HG03066 (cell line): ENCODE results near the gene ZDHHC5.
A peak's percentile ranks its signal among the peaks of the same experiment; 100 is the strongest.

ENCODE experiments used
- ATAC-seq: cut with Tn5 transposase; IDR thresholded peaks from one replicate; pipeline ENCODE4 v1.9.1; 2021; ENCODE audit warnings: low read depth; ENCODE audit not compliant: unreplicated experiment

Gene ZDHHC5

GRCh38 chr11:57727185-57727584 is 59.3 kb downstream of the ZDHHC5 start:
- ATAC-seq: no peak

GRCh38 chr11:57728829-57729228 is 60.9 kb downstream of the ZDHHC5 start:
- ATAC-seq: no peak

- no peak for ATAC-seq
Observed at GRCh38 chr11:57729479-57729878, 61.6 kb downstream of the ZDHHC5 start.

- no peak for ATAC-seq
Observed at GRCh38 chr11:57732661-57733060, 64.7 kb downstream of the ZDHHC5 start.

GRCh38 chr11:57735619-57736298 is 67.8 kb downstream of the ZDHHC5 start:
- ATAC-seq: no peak

- peak; percentile 85 for ATAC-seq
Observed at GRCh38 chr11:57741132-57742086, 73.5 kb downstream of the ZDHHC5 start, which contains the start of gene SELENOH. TSS of gene SELENOH (plus strand) at chr11:57741491. CDS start at chr11:57741596, 105 bp downstream.

- no peak for ATAC-seq
Observed at GRCh38 chr11:57742087-57742452, 74.2 kb downstream of the ZDHHC5 start.

- ATAC-seq: no peak
Observed at GRCh38 chr11:57744357-57744756, 76.4 kb downstream of the ZDHHC5 start.

GRCh38 chr11:57745206-57745605 is 77.3 kb downstream of the ZDHHC5 start:
- no peak for ATAC-seq

- ATAC-seq: no peak
Observed at GRCh38 chr11:57746920-57747319, 79.0 kb downstream of the ZDHHC5 start.
